Glutamatergic neuron (in vitro differentiated cells): ENCODE data around the gene S100A7A. TPM values are rescaled to one million over a fixed set of nuclear protein-coding genes. Genes with fewer than 3 reads are reported as not detected.

ENCODE experiments used
- DNase-seq: peaks from one replicate; pipeline ENCODE4 v3.0.0; 2022
- H3K27ac Mint-ChIP-seq: one replicate; pipeline ENCODE4 v1.8.0; 2020; ENCODE audit warnings: mild to moderate bottlenecking, mixed read lengths, inconsistent platforms; ENCODE audit not compliant: unreplicated experiment
- H3K27me3 Mint-ChIP-seq: one replicate; pipeline ENCODE4 v1.8.0; 2020; ENCODE audit warnings: mild to moderate bottlenecking, moderate library complexity, mixed read lengths, inconsistent platforms; ENCODE audit not compliant: unreplicated experiment
- H3K36me3 Mint-ChIP-seq: one replicate; pipeline ENCODE4 v1.8.0; 2020; ENCODE audit warnings: mild to moderate bottlenecking, mixed read lengths, inconsistent platforms; ENCODE audit not compliant: unreplicated experiment
- H3K4me1 Mint-ChIP-seq: one replicate; pipeline ENCODE4 v1.8.0; 2020; ENCODE audit warnings: mild to moderate bottlenecking, low read depth, mixed read lengths, inconsistent platforms; ENCODE audit not compliant: unreplicated experiment
- H3K4me3 Mint-ChIP-seq: one replicate; pipeline ENCODE4 v1.8.0; 2020; ENCODE audit warnings: mild to moderate bottlenecking, mixed read lengths, inconsistent platforms; ENCODE audit not compliant: unreplicated experiment
- H3K9me3 Mint-ChIP-seq: one replicate; pipeline ENCODE4 v1.8.0; 2020; ENCODE audit warnings: mild to moderate bottlenecking, moderate library complexity, mixed read lengths, inconsistent platforms; ENCODE audit not compliant: unreplicated experiment
- CTCF ChIP-seq: fragments of 200-600 bp; sonication (generic); IDR thresholded peaks from one replicate; pipeline ENCODE4 v1.5.0; 2021; ENCODE audit not compliant: partially characterized antibody, unreplicated experiment
- long read RNA-seq: library from polyadenylated mRNA; unstranded; transcript quantifications from one replicate; pipeline ENCODE4 v2.0.0, GENCODE V29; 2020; ENCODE audit not compliant: unreplicated experiment
- total RNA-seq: library from RNA; stranded (reverse); fragmentation: NEBNext Ultra II Directional; extraction: Animal tissue kit (Norgen Biotek cat#: 25700); gene quantifications from one replicate; pipeline ENCODE4 v1.2.1, GENCODE V29; 2021; ENCODE audit not compliant: unreplicated experiment

The S100A7A gene
- total RNA-seq, result not detected
- long read RNA-seq, result 0 reads

- H3K4me1 Mint-ChIP-seq, result no peaks in the 10 kb centered on the region
- TF ChIP-seq CTCF, result no peak
- H3K9me3 Mint-ChIP-seq, result peaks cover 7% of the 10 kb centered on the region
- no peak for DNase-seq
- H3K36me3 Mint-ChIP-seq, result peaks cover 5% of the 10 kb centered on the region
- H3K27ac Mint-ChIP-seq, result no peak within 1 kb of the TSS
- no peak within 1 kb of the TSS for H3K4me3 Mint-ChIP-seq
- H3K27me3 Mint-ChIP-seq, result peaks cover 2% of the 10 kb centered on the region
These were observed at the start of gene S100A7A for GRCh38 chr1:153415850-153416570. Gene S100A7A (plus strand): TSS chr1:153416520. CDS start chr1:153418083, 1,563 bp downstream.

- Mint-ChIP-seq H3K36me3 (peaks cover 4% of the 10 kb centered on the region), H3K9me3 (peaks cover 8% of the 10 kb centered on the region), H3K4me3 (no peak overlapping the region), H3K27me3 (peaks cover 9% of the 10 kb centered on the region), H3K27ac (no peak overlapping the region), H3K4me1 (peaks cover 19% of the 10 kb centered on the region)
- no peak for TF ChIP-seq CTCF
- no peak for DNase-seq
These were observed 49.2 kb upstream of the S100A7A start for GRCh38 chr1:153367090-153367489.

GRCh38 chr1:153368495-153368894 lies 47.8 kb upstream of the S100A7A start:
- no peak for DNase-seq
- H3K27ac Mint-ChIP-seq, result no peak overlapping the region
- peaks cover 2% of the 10 kb centered on the region for H3K9me3 Mint-ChIP-seq
- peaks cover 4% of the 10 kb centered on the region for H3K27me3 Mint-ChIP-seq
- peaks cover 7% of the 10 kb centered on the region for H3K4me1 Mint-ChIP-seq
- peaks cover 4% of the 10 kb centered on the region for H3K36me3 Mint-ChIP-seq
- H3K4me3 Mint-ChIP-seq, result no peak overlapping the region
- no peak for TF ChIP-seq CTCF

GRCh38 chr1:153370146-153370545 lies 46.2 kb upstream of the S100A7A start:
- Mint-ChIP-seq H3K4me1 (peaks cover 3% of the 10 kb centered on the region), H3K36me3 (peaks cover 4% of the 10 kb centered on the region), H3K4me3 (no peak overlapping the region), H3K9me3 (no peaks in the 10 kb centered on the region), H3K27me3 (no peaks in the 10 kb centered on the region), H3K27ac (no peak overlapping the region)
- no peak for TF ChIP-seq CTCF
- DNase-seq, result no peak

GRCh38 chr1:153371231-153371630 lies 45.1 kb upstream of the S100A7A start:
- H3K9me3 Mint-ChIP-seq, result no peaks in the 10 kb centered on the region

More at GRCh38 chr1:153371231-153371630, 45.1 kb upstream of the S100A7A start:
- Mint-ChIP-seq H3K27ac (no peak overlapping the region), H3K4me3 (no peak overlapping the region), H3K36me3 (peaks cover 4% of the 10 kb centered on the region), H3K27me3 (no peaks in the 10 kb centered on the region), H3K4me1 (no peaks in the 10 kb centered on the region)
- no peak for DNase-seq
- TF ChIP-seq CTCF, result no peak
